ENCODE results near the gene BICRA.

Gene BICRA

DNA sequence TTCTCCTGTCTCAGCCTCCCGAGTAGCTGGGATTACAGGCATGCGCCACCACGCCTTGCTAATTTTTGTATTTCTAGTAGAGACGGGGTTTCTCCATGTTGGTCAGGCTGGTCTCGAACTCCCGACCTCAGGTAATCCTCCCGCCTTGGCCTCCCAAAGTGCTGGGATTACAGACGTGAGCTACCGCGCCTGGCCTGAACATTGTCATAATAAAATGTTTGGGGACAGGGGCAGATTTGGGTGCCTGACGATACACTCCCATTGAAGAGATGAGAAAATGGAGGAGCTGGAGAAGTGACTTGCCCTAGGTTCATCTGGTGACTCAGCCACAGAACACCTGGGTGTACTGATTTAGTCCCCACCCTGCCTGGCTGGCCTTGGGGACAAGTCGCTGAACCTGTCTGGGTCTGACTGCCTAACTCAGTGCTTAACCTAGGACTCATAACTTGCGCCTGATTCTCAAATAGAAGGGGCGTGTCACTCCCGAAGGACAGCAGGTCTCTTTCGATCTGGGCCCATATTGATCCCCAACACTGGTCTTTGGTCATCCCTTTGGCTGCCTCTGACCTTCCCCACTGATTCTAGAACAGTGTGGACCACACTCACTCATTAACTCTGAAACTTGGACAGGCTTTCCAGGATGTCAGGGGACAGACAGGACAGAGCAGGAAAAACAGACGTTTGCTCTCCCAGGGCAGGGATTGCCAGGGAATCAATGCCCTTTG lies 7.6 kb upstream of the BICRA start:
- DNase-seq (ENCODE audit: low spot score): no peak

DNA sequence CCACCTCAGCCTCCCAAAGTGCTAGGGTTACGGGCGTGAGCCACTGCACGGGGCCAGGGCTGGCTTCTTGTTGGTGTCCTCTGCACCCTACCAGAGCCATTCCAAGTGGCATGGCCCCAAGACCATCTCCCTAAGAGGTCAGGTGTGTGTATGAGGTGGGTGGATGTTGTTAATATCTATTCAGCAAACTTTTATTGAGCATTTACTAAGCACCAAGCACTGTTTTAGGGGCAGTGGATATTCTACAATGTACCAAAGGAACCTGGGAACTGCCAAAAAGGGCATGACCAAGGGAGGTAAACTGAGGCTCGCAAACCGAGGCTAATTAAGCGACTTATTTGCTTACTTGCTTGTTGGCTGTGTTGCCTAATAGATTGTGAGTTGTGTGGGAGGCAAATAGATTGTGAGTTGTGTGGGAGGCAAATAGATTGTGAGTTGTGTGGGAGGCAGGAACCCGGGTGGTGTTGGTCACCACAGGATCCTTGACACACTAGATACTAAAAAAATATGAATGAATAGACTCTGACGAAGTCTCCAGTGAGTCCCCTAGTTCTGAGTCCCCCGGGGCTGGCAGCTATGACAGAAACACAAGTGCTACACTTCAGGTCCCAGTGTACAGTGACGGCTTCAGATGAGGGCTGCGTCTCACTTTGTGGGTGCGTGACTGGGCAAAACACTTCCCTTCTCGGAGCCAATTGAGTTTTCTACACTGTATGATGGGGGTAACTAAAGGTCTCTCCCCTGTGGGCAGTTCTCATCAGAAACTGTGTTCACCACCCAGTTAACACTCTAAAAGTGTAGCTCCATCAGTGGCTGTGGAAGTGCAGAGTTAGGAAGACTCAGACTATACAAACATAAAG lies 5.0 kb upstream of the BICRA start:
- no peak for DNase-seq (ENCODE audit: low spot score)

DNA sequence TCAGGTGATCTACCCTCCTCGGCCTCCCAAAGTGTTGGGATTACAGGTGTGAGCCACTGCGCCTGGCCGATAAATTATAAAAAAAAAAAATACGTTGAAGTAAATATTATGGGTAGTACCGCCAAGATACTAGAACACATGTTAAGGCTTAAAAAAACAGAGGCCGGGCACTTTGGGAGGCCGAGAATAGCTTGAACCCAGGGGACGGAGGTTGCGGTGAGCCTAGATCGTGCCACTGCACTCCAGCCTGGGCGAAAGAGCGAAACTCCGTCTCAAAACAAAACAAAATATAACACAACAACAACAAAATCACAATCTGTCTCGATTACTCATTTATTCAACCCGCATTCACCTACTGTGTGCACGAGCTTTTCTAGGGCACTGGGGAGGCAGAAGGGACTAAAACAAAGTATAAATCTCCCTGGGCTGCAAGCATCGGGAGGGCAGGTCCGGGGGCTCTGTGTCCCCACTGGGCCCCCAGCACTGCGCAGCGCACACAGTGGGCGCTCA lies 1.3 kb upstream of the BICRA start:
- no peak for DNase-seq (ENCODE audit: low spot score)

DNA sequence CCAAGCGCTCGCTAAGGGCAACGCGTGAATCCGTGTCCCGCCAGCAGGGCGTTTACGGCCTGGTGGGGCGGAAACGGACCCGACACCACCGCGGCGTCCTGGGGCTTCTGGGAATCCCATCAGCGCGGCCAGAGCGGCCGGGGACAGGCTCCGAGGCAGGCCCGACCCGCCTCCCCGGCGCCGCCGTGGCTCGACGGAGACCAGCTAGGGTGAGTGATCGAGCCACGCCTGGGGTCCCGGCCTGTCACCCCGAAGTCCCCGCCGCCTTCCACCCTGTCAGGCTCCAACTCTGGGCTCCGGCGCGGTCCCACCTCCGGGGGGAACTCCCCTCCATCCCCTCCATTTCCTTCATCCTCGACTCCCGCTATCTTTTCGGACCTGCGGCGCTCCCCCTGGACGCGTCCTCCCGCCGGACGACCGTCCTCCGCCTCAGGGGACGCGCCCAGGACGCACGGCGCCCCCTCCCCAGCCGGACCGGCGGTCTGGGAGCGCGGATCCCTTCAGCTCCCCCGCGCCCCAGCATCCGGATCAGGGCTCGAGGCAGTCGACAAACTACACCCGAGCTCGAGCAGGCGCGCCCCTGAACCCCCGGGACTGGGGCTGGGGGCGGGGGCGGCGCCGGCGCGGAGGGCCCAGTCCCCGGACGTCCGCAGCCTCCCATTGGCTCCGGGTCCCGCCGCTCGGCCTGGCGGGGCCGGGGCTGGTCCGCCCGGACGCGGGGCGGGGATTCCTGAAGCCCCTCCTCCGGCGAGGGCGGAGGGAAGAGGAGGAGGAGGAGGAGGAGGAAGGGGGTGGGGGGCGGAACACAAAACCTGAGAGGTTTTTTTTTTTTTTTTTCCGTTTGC lies 638 bp upstream of the BICRA start:
- DNase-seq (ENCODE audit: low spot score): peak; percentile 96

DNA sequence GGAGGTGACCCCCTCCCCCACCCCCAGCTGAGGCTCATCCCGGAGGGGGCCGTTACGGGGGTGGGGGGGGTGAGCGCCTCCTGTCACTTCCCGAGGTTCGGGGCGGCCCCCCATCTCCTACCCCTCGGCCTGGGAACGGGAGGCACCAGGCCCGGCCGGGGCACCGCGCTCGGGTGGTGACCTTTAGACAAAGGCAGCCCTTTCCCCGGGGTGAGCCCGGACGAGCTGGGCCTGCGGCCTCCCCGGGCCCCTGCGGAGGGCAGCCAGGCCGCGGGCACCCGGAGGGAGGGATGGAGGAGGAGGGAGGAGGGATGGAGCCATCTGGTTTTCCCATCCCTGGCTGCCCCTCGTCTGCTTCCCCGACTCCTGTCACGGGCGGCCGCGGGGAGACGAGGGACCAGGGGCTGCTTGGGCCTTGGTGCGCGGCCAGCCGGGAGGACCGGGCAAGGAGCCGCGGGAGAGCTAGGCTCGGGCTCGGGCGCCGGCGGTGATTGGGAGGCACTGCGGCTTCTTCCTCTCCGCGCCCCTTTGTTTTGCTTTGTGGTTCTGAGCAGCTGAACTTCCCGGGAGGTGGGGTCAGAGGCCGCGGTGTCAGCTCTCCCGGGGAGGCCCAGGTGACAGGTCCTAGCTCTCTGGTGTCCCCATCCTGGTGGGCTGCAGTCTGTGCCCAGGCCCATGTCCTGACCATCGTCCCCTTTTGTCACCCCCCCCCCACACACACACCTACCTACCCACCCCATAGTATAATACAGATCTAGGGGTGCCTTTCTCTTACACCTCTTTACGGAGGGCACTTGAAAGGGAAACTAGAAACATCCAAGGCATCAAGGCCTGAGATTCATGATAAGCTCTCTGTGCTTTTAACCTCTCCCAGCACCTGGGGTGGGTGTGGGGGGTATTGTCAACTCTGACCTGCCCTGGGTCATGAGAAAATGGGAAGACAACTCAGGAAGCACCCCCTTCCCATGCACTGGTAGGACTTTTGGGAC lies 1.3 kb downstream of the BICRA start:
- peak; percentile 56 for DNase-seq (ENCODE audit: low spot score)

DNA sequence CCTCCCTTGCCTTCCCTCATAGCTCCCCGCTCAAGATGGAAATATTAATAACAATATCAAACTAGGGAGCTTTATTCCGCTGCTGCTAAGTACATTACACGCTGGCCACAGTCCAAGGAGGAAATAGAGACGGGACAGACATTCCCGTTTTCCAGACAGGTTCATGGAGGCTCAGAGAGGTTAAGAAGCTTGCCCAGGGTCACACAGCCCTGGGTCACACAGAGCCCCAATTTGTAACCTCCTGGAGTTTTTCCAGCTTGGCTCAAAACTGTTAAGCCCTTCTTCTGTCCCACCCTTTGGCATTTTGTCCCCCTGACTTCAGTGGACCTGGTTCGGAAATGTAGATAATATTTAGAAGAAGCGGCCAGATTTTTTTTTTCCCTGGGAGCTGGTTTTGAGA lies 2.0 kb downstream of the BICRA start:
- no peak for DNase-seq (ENCODE audit: low spot score)

DNA sequence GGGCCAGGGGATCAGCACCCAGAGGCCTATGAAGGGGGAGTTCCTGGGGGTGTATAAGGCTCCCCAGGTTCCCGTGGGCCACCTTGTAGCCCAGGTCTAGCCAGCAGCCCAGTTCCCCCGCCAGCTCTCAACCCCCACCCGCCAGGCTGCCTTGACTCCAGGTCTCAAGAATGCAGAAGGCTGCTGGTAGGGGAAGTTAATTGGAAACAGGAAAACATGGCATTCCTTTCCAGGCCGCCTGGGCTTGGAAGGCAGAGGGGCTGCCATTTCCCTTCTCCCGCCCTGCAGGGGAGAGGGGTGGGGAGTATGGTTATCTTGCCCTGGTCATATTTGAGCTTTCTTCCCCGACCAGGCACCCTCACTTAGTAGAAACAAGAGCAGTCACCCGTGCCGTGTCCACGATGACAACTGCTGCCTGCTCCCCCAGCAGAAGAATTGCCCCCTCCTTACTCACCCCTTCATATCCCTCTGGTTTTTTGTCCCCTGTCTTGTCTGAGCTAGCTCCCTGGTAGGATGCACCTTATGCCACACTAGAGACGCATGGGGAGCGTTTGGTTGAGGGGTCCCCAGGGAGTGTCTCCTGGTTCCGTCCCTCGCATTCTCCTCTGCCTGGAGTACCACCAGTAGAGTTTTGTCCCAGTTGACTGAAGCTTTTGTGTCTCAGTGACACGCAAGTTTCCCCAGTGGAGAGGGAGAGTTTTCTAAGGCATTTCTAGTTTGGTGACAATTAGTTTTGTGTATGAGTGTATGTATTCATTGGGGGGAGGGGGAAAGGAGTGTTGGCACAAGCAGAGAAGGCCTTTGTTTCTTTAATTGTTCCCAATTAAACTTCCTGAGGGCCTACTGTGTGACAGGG lies 4.5 kb downstream of the BICRA start:
- DNase-seq (ENCODE audit: low spot score): no peak

DNA sequence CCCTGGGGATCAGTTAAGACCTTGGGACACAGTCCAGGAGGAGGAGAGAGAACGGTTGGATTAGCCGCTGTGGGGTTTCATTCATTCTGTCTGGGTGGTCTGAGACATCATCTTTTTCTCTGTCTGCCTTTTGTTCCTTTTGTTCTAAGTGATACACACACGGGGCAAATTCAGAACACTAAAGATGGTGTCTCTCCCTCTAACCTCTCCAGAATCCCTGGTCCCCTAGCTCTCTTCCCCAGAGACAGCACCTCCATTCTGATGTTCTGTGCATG lies 5.0 kb downstream of the BICRA start:
- DNase-seq (ENCODE audit: low spot score): no peak

DNA sequence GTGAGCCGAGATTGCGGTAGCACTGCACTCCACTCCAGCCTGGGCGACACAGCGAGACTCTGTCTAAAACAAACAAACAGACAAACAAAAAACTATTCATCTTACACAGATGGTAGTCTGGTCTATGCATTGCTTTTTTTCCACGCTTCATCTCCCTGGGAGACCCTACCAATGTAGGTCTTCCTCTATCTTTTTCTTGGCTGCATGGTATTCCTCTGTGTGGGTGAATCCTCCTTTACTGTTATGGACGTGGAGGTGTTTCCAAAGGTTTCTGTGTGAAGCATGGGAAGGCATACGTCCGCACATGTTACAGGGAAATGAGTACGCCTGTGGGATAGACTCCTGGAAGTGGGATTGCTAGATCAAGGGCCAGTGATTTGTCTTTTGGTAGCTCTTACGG lies 5.6 kb downstream of the BICRA start:
- no peak for DNase-seq (ENCODE audit: low spot score)

DNA sequence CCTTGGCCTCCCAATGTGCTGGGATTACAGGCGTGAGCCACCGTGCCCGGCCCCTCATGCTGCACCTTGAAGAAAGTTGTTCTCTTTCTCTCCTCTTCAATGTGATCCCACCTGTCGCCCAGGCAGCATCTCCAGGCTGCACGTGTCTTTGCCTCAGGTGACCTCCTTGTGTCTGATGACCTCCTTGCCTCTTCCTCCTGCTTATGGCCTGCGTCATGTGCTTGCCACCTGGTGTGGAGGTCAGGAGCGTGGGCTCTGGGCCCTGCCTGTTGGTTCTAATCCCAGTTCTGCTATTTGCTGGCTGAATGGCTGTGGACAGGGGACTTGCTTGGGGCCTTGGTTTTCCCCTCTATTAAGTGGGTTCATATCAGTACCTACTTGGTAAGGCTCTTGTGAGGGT lies 6.3 kb downstream of the BICRA start:
- no peak for DNase-seq (ENCODE audit: low spot score)

DNA sequence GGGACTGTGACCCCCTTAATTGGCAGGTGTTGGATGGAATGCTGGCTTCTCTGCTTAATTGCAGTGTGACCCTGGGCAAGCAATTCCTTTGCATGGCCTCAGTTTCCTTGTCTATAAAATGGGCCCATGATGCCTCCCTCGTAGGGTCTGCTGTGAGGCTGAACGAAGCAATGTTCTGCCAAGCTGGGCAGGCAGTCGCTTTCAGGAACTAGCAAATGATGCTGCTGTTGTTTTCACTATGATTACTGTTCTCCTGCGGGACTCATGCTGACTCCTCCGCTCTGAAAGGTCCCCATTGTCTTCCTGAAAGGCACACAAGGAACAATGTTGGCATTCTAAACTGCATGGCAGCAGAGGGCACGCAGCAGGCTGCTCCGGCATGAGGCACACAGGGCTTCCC lies 6.8 kb downstream of the BICRA start:
- DNase-seq (ENCODE audit: low spot score): no peak

DNA sequence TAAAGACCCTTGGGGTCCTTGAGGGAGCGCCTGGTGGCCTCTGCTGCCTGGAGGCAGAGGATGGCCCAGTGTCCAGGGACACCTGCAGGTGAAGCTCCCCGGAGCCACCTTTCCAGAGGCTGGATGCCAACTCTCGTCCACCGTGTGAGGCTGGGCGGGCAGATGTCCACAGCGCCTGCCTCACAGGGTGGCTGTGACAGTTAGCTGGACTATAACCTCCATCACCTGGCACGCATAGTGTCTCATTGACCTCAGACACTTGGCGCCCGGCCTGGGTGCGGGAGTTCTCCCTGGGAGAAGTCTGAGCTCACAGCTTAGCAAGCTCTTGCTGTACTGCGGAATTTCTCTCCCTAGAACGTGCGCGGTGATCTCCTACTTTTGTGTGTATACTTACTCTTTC lies 9.8 kb downstream of the BICRA start:
- no peak for DNase-seq (ENCODE audit: low spot score)

DNA sequence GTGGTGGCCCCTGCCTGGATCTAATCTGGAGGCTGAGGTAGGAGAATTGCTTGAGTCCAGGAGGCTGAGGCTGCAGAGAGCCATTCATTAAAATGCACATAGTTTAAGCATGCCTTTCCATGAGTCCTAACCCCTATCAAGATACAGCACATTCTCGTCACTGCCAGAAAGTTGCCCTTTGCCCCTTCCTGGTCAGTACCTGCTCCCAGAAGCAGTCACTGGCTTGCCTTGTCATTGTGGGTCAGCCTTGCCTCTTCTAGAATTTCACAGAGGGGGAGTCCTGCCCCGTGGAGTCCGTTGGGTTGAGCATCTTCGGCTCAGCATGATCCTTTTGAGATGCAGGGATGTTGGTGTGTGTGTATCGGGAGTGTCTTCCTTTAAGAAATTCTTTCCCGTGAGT lies 10.8 kb downstream of the BICRA start:
- no peak for DNase-seq (ENCODE audit: low spot score)

DNA sequence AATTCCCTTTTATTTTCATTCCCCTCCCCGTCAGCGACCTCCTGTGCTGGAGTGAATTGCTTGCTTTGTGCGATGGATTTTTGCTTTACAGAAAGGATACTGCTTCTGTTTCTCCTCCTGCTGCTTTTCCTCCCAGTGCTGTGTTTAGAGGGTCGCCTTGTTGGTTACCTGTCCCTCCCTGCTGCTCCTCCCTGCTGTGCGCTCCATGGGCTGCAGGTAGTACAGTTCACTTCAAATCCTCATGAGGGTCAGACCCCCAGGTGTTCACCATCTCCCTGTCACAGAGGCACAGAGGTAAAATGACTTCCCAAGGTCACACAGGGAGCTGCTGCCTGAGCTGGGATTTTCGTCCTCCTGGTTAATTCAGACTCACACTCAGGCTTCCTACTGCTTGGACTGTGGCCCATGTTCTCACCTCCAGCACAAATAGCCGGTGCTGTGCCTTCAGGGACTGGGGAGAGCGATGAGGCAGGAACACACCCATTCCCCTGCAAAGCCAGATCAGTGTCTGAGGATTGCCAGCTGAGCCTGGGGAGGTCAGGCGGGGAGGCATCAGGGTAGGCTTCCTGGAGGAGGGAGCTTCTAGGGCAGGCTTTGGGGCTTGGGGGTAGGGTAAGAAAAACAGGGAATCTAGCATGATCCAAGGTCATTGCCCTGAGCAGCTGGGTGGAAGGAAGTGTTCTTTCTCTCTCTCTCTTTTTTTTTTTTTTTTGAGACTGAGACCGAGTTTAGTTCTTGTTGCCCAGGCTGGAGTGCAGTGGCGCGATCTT lies 14.4 kb downstream of the BICRA start:
- DNase-seq (ENCODE audit: low spot score): no peak

DNA sequence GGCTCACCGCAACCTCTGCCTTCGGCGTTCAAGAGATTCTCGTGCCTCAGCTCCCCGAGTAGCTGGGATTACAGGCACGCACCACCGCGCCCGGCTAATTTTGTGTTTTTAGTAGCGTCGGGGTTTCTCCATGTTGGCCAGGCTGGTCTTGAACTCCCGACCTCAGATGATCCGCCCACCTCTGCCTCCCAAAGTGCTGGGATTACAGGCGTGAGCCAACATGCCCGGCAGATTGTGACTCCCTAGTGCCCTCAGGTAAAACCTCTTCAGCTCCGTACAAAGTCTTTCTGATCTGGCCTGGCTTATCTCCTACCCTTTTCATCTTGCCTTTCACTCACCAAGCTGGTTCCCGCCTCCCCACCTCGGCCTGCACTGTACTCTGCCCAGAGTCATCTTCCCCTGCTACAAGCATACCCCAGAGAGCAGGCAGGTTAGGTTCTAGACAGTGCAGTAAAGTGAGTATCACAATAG lies 15.0 kb downstream of the BICRA start:
- DNase-seq (ENCODE audit: low spot score): no peak

DNA sequence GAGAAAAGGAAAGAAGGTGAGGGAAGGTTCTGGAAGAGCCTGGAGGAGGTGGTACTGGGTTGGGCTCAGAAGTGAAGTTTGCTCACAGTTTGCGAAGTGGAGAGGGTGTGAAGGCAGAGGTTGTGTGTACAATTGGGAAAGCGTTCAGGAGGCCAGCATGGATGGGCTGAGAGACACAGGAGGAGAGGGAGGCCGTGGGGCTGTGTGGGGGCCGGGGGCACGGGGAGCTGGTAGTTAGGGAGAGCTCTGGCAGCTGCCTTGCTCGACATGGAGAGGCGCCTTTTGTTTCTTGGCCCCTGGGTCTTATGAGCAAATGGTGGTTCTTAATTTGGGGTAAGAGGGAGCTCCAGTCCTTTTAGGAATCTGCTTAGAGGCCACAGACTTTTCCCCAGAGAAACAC lies 16.7 kb downstream of the BICRA start:
- DNase-seq (ENCODE audit: low spot score): no peak

DNA sequence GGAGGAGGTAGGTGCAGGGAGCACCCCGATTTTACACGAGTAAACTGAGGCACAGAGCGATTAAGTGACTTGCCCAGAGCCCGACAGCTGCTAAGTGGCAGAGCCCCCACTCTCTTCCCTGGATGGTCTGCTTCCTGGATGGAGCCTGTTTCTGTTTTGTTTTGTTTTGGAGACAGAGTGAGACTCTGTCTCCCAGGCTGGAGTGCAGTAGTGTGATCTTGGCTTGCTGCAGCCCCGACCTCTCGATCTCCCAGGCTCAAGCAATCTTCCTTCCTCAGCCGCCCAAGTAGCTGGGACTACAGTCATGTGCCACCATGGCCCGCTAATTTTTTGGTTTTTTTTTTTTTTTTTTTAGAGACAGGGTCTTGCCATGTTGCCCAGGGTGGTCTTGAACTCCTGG lies 17.3 kb downstream of the BICRA start:
- no peak for DNase-seq (ENCODE audit: low spot score)

DNA sequence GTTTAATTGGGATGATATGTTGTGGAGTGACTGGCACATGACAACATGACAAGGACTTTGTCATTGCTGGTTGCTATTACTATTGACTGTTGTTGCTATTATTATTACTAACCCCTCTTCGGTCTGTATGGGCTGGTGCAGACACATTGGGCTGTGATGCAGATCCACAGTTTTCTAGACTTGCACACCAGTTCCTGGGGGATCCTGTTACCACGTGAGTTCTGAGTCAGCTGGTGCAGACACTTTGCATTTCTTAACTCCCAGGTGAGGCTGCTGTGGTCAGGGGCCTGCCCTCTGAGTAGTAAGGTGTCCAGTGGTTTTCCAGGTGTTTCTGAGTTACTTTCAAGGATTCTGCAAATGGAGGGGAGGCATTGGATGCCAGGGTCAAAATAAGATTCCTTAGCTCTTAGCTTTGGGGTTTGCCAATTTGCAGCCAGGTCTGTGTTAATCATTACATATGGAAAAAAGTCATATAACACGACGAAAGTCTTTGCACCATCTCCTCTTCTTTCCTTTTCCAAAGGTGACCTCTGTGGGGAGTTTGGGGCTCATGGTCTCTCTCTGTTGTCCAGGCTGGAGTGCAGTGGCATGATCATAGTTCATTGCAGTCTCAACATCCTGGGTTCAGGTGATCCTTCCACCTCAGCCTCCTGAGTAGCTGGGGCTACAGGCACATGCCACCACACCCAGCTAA lies 19.3 kb downstream of the BICRA start:
- DNase-seq (ENCODE audit: low spot score): no peak

DNA sequence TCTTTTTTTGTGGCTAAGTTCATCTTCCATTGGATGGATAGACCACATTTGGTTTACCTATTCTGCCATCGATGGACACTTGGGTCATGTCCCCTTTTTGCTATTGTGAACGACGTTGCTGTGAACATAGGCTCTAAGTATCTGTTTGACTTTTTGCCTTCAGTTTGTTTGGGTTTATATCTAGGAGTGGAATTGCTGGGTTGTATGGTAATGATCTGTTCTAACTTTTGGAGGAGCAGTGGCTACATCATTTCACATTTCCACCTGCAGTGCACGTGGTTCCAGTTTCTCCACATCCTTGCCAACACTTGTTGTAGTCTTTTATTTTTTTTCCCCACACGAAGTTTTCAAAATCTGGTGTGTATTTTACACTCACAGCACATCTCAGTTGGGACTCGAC lies 21.7 kb downstream of the BICRA start:
- no peak for DNase-seq (ENCODE audit: low spot score)
